HT-29 (cell line): ENCODE data around the gene DUSP16. TPM values are rescaled to one million over a fixed set of nuclear protein-coding genes. Genes with fewer than 3 reads are reported as not detected.

ENCODE experiments used
- DNase-seq: peaks from one replicate; pipeline ENCODE4 v3.0.0-alpha.2; 2015; ENCODE audit warnings: low spot score
- total RNA-seq: library from RNA; depleted of rRNA; stranded (reverse); fragments of >200 nt; shearing (Covaris generic); gene quantifications from 2 replicates; pipeline ENCODE4 v1.2.3, GENCODE V29; 2014; rRNA removed

DUSP16 gene
- total RNA-seq, 1 experiment from 2014 or later: 9.2 TPM

DNA sequence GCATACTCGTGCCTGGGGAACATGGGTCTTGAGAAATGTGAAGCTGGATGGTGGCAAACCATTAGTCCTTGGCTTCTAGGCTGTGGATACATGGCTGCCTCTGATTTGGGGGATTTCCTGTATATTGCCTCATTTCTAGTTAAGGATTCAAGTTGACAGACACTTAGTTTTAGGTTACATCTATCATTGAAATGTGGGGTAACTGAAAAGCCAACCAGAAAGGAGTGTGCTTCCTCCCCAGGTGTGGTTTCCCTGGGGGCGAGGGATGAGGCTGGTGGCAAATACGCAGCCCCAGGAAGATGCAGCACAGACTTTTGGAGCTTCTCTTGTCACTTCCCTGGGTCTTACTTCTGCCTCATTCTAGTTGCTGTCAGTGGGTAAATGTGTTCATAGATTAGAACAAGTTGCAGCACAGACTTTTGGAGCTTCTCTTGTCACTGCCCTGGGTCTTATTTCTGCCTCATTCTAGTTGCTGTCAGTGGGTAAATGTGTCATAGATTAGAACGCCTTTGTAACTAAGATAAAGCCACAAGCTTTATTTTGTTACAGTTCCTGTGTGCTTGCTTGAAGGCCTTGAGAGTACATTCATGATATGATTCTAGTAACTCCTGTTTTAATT, 120.7 kb downstream of the DUSP16 start:
- DNase-seq: no peak

DNA sequence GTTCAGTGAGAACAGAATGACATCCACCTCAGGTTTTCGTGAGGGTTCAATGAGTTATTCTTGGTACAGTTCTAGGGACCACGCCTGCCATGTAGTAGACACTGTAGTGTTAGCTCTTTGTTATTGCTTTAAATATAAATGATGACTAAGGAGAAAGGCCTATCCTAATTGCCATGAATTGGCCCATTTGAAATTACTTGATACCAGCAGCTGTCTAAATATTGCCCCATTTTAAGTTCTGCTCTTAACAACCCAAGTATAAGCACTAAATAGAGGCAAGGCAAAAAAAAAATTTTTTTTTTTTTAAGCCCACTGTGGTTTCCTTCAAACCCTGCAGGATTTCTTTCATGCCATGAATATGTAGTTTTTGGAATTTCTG, 121.2 kb downstream of the DUSP16 start:
- no peak for DNase-seq

DNA sequence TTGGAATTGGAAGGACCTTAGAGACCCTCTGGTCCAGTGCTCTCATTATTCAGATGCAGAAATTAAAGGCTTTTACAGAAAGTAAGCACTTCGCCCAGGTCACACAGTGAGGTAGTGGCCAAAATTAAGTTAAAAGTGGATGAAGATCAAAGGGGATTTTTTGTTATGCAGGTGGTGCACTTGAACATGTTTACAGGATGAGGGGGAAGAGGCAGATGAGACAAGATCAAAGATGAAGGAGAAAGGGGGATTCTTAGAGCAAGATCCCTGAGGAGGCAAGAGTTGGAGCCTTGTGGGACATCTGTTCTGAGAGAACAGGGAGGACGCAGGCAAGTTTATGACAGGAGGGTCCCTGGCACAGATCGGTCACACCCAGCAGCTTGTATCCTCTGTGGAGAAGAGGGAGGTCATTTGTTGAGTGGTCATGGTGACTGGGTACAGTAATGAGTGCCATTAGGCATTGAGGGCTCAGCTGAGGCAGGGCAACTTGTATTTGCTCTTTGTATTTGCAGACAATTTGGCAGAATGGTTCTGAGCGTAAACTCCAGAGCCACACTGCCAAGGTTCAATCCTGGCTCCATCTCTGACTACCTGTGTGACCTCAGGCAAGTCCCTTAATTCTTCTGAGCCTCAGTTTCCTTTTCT, 121.8 kb downstream of the DUSP16 start:
- DNase-seq: no peak

DNA sequence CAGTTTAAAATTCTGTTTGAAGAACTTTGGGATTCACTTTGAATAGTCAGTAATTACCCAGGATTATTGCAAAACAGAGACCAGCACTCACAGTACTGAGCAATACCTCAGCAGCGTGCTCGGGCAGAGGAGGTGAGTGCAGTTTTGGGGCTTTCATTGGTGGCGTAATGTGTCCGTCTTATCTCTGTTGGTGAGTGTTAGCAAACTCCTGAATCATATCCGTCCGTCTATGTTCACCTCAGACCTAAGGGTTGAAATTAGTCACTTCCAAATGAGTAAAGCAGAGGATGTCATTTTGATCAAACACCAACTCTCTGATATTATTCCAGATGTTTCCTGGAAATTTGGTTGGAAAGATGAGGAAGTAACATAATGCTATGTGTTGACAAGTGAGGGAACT, 123.0 kb downstream of the DUSP16 start:
- DNase-seq: no peak

DNA sequence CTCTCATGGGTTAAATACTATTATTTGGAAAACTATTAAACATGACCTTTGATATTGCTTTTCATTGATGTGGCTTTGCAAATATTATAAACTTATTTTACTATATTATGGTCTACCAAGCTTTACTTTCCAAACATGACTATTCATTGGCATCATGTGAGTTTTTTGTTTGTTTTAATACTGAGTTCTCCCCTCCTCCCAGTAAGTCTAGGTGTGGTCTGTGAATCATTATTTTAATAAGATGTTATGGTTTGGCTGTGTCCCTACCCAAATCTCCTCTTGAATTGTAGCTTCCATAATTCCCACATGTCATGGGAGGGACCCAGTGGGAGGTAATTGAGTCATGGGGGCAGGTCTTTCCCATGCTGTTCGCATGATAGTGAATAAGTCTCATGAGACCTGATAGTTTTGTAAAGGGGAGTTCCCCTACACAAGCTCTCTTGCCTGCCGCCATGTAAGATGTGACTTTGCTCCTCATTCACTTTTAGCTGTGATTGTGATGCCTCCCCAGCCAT, 125.8 kb downstream of the DUSP16 start:
- no peak for DNase-seq

DNA sequence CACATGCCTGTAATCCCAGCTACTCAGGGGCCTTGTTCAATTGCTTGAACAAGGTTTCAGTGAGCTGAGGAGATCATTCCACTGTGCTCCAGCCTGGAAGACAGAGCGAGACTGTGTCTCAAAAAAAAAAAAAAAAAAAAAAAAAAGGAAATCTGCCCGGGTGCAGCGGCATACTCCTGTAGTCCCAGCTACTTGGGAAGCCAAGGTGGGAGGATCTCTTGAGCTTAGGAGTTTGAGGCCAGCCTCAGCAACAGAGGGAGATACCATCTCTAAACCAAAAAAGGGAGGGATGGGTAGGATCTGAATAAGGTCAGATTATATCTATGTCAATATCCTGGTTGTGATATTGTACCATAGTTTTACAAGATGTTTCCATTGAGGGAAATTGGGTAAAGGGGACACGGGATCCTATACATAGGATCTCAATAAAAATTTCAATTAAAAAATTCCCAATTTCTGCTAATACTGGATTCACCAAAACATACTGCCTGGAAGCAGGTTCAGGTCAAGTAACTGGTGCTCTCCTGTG, 129.4 kb downstream of the DUSP16 start:
- DNase-seq: no peak

DNA sequence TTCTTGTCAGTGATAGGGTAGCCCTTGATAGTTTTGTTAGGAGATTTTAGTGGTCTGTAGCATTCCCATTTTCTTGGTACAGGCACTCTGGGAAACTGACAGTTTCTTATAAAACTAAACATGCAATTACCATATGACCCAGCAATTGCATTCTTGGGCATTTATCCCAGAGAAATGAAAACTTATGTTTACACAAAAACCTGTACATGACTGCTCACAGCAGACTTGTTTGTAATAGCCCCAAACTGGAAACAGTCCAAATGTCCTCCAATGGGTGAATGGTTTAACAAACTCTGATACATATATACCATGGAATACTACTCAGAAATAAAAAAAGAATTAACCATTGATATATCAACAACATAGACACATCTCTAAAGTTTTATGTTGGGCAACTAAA, 130.3 kb downstream of the DUSP16 start:
- peak; percentile 43 for DNase-seq

DNA sequence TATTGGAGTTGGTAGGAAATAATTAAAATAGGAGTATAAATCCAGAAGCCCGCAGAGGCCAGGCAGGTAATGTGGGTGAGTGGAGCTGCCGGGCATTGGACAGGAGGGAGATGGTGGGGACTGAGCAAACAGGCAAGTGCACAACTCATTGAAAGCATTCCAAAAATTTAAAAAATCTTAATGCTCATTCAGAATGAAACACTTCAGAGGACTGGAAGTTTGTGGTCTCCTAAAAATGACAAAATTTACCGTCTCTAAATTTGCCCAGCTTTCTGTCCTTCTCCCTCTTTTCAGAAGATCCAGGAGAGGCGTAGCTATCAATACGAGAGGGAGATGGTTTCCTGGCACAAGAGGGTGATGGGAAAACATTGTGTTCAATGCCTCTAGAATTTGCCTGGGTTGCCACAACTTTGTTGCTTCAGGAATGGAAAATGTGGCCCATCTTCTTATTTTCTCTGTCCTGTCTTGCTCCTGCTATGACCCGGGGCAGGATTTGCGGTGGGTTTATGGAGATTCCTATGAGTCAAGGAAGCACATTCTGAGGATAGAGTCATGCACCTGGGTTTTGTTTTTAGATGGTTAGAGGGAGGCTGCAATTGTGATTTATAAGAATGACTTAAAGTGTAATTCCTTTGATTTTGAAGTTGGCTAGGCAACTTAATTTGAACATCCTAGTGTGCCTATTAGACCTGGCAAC, 133.6 kb downstream of the DUSP16 start:
- DNase-seq: no peak

DNA sequence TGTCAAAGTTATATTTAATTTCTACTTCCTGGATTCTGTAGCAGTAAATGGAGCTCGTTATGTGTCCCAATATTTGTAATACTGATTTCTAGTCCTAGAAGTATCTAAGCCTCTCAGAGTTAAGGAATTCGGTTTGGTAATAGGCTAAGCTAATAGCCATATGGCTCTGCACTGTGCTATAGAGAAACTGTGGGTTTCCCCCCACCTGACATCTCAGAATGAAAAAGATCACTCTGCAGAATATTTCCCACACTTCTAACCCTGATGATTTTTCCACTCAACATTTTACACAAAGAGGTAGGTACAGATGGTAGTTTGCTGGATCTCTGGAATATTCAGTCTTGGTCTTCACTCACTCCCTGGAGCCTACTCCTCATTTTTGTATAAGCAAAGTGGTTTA, 134.6 kb downstream of the DUSP16 start:
- no peak for DNase-seq

DNA sequence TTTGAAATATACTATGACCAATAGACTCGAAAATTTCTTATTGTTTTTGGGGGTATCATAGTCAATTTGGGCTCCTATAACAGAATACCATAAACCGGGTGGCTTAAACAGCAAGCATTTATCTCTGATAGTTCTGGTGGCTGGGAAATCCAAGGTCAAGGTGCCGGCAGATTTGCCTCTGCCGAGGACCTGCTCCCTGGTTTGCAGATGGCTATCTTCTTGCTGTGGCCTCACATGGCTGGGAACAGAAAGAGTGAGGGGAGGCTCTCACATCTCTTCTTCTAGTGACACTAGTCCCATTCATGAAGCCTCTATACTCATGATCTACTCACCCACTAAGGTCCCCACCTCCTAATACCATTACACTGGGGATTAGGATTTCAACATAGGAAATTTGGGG, 135.1 kb downstream of the DUSP16 start:
- DNase-seq: no peak

DNA sequence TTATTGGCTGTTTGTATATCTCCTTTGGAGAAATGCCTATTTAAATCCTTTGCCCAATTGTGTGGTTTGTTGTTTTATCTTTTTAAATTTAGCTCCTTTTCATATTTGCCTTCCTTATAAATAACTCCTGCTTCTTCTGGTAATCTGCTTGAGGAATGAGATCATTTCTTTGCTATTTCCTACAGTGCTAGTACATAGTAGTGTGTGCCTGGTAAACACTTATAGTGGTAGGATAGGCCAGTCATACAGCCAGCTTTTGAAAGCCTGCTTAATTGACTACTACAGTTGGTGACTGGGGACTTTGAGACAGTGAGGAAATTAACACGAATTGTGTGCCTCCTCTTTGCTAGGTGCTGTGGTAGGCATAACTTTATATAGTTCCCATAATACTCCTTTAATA, 137.0 kb downstream of the DUSP16 start:
- no peak for DNase-seq

DNA sequence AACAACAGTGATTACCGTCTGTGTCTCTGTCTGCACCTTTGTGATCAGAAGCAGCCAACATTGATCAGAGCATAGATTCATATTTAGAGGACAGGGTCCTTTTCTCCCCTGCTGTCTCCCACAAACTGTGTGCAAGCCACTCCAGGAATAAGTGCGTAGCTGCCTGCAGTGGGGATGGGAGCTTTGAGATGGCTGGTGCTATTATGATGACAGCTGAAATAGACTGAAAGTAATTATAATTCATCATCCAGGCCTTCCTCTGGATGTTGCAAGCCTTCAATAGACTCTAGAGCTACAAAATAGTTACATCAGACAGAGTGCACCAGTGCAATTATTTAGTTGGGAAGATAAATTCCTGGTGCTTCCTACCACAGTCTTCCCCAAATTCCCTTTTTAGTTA, 137.7 kb downstream of the DUSP16 start:
- no peak for DNase-seq

Other genes with a start within 250 kb of the DUSP16 start
- gene MANSC1, start 212.6 kb downstream of the DUSP16 start, total RNA-seq: 10.5 and 14.8 TPM in 2 replicates
- gene BORCS5, start 205.8 kb downstream of the DUSP16 start, total RNA-seq: 3.4 and 3.5 TPM in 2 replicates
- 12.2 and 15.7 TPM in 2 replicates for gene CREBL2, start 49.0 kb upstream of the DUSP16 start, total RNA-seq
- 0.25 and 1.0 TPM in 2 replicates for gene GPR19, start 133.3 kb upstream of the DUSP16 start, total RNA-seq
- 52.9 and 67.7 TPM in 2 replicates for gene CDKN1B, start 154.5 kb upstream of the DUSP16 start, total RNA-seq
- gene APOLD1, start 222.8 kb upstream of the DUSP16 start, total RNA-seq: 2.1 and 2.4 TPM in 2 replicates